ENCODE results near the gene WDR26.
A peak's percentile ranks its signal among the peaks of the same experiment; 100 is the strongest.
"Not testable (repeated sequence)": the region's sequence is repeated elsewhere in the genome, so short reads cannot be mapped to it uniquely, and the experiment has no call there.

The WDR26 gene

DNA sequence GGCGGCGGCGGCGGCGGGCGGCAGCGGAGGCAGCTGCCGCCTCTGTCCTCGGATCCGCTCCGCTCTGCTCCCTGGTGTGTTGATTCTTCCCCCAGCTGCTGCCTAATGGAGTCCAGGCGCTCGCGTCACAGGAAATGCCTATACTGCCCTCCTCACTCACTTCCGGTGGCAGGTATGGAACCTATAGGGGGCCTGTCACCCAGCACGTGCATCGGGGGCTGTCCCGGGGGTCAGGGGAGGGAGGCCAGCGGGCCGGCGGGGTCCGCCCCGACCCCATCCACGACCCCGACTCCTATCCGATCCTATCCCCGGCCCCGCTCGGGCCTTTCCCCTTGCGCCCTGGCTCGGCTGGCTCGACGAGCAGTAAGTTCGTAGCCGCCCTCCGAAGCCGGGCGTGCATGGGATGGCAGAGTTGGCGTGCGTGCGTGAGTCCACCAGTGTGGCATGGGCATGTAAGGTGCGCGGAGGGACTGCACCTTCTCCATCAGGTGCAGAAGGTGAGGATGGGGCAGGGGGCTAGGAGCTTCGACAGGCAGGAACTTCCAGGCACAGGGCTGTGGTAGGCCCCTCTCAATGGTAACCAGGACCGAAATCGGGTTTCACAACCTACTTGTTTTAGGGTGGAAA is at the start of gene WDR26:
TSS of gene WDR26 (minus strand) at position 107 of the 627 bp plus-strand sequence.
- DNase-seq (ENCODE audit: low read depth, low spot score): peak; percentile 64

DNA sequence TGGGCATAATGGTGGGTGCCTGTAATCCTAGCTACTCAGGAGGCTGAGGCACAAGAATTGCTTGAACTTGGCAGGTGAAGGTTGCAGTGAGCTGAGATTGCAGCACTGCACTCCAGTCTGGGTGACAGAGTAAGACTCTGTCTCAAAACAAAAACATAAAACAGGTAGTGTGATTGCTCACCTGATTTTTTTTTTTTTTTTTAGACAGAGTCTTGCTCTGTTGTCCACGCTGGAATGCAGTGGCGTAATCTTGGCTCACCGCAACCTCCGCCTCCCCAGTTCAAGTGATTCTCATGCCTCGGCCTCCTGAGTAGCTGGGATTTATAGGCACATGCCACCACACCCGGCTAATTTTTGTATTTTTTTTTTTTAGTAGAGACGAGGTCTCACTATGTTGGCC is 48.6 kb upstream of the WDR26 start:
- DNase-seq (ENCODE audit: low read depth, low spot score): not testable (repeated sequence)

DNA sequence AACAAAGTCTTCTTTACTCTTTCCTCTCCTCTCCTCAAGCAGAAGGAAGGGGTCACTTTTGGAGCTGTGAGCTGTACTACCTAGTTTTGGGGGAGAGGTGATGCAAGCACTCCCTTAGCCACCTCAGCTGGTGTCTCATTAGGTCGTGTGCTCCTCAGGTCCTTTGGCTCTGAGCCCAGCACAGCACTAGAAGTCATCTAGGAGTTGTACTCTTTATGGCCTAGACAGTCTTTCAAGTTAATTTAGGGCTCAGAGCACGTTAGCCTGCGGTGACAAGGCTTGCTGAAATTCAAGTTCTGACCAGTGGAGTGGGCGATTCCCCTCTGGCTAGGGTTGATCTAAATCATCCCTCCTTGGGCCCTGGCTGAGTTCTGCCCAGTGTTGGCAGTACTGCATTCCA is 48.0 kb upstream of the WDR26 start:
- DNase-seq (ENCODE audit: low read depth, low spot score): no peak

GRCh38 chr1:224481601-224482000 is 47.0 kb upstream of the WDR26 start:
- DNase-seq (ENCODE audit: low read depth, low spot score): no peak

DNA sequence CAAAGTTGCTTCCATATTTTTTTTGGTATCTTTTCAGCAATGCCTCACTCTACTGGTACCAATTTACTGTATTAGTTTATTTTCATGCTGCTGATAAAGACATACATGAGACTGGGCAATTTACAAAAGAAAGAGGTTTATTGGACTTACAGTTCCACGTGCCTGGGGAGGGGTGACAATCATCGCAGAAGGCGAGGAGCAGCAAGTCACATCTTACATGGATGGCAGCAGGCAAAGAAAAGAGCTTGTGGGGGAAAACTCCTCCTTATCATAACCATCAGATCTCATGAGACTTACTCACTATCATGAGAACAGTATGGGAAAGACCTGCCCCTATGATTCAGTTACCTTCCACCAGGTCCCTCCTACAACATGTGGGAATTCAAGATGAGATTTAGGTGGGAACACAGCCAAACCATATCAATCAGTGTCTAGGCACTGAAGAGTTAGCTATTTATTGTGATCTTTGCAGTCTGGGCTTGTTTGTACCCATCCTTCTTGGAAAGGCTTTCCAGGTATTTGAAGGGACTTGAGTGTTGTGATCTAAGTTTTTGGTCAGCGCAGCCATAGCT is 46.4 kb upstream of the WDR26 start:
- not testable (repeated sequence) for DNase-seq (ENCODE audit: low read depth, low spot score)

GRCh38 chr1:224480200-224480599 is 45.6 kb upstream of the WDR26 start:
- not testable (repeated sequence) for DNase-seq (ENCODE audit: low read depth, low spot score)

DNA sequence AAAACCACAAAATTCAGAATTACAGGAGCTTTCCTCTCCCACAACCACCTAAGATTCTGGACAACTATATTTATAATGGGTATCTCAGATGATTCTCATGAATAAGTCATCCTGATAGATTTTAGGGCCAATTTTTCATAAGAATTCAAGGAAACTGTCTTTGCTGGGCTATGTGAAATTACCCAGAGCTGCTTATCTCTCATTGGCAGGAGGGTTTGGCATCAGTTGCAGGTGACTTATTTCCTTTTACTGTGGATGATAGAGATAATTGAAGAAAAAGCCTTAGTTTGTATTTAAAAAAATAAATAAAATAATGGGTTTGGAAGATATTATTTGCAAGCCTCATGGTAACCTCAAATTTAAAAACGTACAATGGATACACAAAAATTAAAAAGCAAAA is 38.2 kb upstream of the WDR26 start:
- DNase-seq (ENCODE audit: low read depth, low spot score): no peak

GRCh38 chr1:224466154-224466553 is 31.6 kb upstream of the WDR26 start:
- DNase-seq (ENCODE audit: low read depth, low spot score): no peak

GRCh38 chr1:224459966-224460365 is 25.4 kb upstream of the WDR26 start:
- DNase-seq (ENCODE audit: low read depth, low spot score): no peak

DNA sequence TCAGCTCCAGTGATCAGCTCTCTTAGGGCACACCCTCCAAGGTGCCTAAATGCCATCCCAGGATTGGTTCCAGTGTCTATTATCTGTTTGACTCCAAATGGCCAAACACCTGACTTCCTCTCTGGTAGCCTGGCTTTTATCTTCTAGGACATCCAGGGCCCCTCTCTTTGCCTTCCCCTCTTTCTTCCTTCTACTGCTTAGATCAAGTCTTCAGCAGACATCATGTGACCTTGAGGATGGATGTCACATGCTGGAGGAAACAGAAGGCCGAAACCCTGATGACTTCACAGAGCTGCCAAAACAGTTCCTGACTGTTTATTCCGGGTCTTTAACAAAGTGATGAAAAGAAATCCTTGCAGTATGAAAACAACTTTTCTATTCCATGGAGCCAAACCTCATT is 24.4 kb upstream of the WDR26 start:
- DNase-seq (ENCODE audit: low read depth, low spot score): no peak

DNA sequence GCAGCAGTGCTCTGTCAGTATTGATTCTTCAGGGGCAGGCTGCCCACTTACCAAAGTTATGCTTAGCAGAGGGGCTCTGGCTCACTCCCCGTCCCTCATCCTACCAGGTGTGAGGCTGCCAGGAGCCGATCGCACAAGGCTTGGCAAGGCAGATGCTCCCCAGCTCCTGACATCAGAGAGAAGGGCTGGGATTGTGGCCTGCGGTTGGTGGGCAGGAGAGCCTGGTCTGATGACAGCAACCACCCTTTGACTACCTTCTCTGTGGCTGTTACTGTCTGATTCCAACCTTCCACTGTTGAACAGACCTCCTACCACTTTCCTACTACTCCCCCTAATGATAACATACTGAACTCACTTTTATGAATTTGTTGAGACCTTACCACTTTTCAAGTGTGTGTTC is 23.7 kb upstream of the WDR26 start:
- no peak for DNase-seq (ENCODE audit: low read depth, low spot score)

DNA sequence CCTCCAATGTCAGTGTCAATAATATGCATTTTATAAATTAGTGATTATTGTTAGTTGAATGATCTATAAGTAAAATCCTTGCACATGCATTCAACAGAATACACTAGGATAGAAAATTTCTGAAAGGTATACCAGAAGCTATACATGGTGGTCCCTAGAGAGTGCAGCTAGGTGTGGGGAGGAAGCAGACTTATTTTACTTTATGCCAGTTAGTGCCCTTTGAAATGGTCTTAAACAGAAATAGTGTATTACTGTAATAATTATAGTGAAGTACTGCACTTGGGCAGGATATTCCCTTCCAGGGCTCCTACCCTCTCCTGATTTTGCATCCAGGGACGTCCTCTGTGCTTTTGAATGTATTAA is 23.2 kb upstream of the WDR26 start:
- no peak for DNase-seq (ENCODE audit: low read depth, low spot score)

GRCh38 chr1:224456637-224456953 is 22.0 kb upstream of the WDR26 start:
- no peak for DNase-seq (ENCODE audit: low read depth, low spot score)

DNA sequence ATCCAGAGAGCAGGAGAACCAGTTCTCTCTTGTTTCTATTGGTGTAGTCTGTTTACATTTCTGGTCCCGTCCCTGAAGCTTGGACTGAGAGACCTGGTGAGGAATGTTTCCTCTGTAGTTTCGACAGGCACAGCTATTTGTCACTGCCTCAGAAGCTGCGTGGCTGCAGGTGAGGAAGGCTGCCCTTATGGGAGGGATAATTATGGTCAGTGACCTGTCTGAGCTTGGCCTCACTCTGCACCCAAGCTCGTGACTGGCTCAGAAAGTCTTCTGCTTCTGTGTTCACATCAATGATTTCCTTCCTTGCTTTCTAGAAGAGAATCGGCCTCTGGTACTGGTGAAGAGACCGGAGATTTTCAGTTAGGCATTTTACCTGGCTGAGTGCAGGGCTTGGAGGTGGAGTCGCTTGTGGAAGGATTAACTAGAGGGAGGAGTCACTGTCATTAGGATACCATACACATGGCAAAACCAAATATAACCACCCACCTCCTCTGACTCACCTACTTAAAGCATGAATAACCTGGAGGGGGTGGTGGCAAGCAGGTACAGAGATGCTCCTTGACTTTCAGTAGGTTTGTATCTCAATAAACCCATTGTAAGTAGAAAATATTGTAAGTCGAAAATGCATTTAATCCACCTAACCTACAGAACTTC is 19.9 kb upstream of the WDR26 start:
- no peak for DNase-seq (ENCODE audit: low read depth, low spot score)

DNA sequence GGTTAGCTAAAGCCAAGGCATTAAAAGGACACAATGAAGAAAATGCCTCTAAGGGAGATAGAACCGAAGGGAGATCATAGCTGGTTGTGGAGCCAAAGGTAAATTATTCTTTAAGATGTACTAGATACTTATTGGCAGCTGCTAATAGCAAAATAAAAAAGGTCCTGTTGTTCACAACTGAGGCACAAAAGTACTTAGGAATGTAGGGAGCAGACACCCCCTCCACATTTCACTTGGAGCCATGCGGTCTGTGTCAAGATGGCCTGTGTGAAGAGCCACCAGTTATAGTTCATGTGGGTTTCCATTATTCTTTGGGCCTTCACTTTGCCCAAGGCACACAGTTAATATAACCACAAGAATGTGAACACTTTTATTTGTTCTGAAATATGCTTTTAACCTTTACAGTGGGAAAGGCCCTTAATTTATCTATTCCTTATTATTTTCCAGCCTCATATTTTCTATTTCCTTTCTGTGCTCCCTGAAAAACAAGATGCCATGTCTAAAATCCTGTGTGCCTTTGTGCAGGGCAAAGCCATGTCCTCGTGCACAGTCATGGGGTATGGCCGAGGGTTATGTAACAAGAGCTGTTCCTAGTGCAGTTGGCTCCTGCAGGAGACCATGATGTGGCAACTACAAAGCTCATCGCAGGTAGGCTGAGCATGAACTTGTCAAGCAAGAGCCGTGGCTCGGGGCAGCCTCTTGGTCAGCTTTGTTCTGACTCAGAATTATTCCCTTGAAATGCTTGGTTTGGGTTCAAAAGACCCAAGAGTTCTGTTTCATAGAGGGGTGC is 16.2 kb upstream of the WDR26 start:
- no peak for DNase-seq (ENCODE audit: low read depth, low spot score)

DNA sequence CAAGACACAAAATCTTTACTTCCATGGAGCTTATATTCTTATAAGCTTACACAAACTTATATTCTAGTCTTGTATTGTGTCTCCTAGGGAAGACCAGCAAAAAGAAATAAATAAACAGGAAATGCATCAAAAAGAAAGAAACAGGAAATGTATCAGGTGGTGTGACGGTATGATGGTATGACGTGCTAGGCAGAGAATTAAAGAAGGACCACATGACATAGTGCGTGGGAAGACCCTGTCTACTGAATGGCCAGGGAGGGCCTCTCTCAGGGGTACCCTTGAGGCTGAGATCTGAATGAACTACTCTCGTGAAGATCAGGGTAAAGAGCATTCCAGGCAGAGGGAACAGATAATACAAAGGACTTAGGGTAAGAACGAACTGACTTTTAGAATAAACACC is 15.6 kb upstream of the WDR26 start:
- no peak for DNase-seq (ENCODE audit: low read depth, low spot score)

GRCh38 chr1:224448453-224449017 is 13.9 kb upstream of the WDR26 start:
- no peak for DNase-seq (ENCODE audit: low read depth, low spot score)

DNA sequence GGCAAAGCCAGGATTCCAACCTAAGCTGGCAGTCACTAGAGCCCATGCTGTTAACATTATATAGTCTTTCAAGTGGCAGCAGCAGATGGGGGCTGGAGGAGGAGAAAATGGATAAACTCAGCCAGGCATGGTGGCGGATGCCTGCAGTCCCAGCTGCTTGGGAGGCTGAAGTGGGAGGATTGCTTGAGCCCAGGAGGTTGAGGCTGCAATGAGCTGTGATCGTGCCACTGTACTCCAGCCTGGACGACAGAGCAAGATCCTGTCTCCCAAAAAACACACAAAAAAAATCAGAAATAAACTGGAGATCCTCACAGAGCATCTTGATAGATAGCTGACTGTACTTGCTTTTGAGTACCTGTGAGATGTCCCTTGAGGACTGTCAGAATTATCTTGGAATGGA is 13.4 kb upstream of the WDR26 start:
- DNase-seq (ENCODE audit: low read depth, low spot score): no peak

DNA sequence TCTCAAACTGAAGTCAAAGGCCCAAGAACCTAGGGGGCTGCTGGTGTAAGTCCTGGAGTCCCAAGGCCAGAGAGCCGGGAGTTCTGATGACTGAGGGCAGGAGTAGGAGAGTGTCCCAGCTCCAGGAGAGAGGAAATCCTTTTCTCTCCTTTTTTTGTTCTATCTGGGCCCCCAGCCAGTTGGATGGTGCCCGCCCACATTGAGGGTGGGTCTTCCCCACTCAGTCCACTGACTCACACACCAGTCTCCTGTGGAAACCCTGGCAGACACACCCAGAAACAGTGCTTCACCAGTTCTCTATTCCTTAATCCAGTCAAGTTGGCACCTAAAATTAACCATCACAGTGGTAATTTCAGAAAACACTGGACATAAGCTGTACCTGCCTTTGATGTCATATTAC is 12.7 kb upstream of the WDR26 start:
- no peak for DNase-seq (ENCODE audit: low read depth, low spot score)

GRCh38 chr1:224438989-224439388 is 4.4 kb upstream of the WDR26 start:
- DNase-seq (ENCODE audit: low read depth, low spot score): no peak

DNA sequence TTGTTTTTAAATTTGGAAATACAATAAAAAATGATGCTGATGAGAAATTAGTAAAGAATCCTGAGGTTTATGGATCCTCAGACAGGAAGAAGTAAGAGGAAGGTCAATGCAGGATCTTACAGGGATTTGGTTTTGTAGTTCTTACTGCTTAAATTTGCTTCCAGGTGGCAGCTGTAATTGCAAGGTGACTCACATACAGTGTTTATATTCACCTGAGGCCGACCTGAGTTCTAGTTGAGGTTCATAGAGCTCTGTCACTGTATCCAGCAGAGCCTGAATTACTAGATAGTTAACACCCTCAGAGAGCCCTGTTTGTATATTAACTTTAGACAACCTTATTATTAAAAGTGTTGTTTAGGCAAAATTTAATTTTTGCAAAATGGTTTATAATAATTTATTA is 1.4 kb upstream of the WDR26 start:
- DNase-seq (ENCODE audit: low read depth, low spot score): no peak

GRCh38 chr1:224435318-224435763 is 744 bp upstream of the WDR26 start:
- DNase-seq (ENCODE audit: low read depth, low spot score): no peak

All from iPS DF 19.7 (cell line).